GM10248 (cell line): ENCODE measurements around the gene GABRG3.

ENCODE experiments used
- CTCF ChIA-PET: fragments of 300-600 bp; sonication (Branson Sonifier 250); formaldehyde crosslinking; extraction: SDS; loops from one replicate; lab custom pipeline; 2021; ENCODE audit warnings: antibody characterized with exemption; lab: Yijun Ruan, JAX
- POLR2A ChIA-PET: fragments of 350-650 bp; sonication (Branson Sonifier 250); formaldehyde crosslinking; extraction: SDS; loops from one replicate; lab custom pipeline; 2020; ENCODE audit warnings: antibody characterized with exemption; lab: Yijun Ruan, JAX
- DNase-seq: peaks from one replicate; pipeline ENCODE4 v3.0.0; 2012; ENCODE audit errors: extremely low spot score
- CTCF ChIP-seq: IDR thresholded peaks from 2 replicates; pipeline ENCODE4 v1.5.1; 2012; ENCODE audit warnings: mild to moderate bottlenecking, low read depth; ENCODE audit errors: extremely low read depth, missing control alignments, control extremely low read depth

Gene GABRG3

GRCh38 chr15:27062951-27063350 lies 92.0 kb downstream of the GABRG3 start:
- POLR2A ChIA-PET = no interaction called here
- CTCF ChIA-PET = no interaction called here
- DNase-seq = no peak
- no peak for TF ChIP-seq CTCF

GRCh38 chr15:27064080-27064479 lies 93.1 kb downstream of the GABRG3 start:
- no peak for TF ChIP-seq CTCF
- ChIA-PET CTCF (no interaction called here), POLR2A (no interaction called here)
- DNase-seq = no peak

- DNase-seq = no peak
- TF ChIP-seq CTCF = no peak
- CTCF ChIA-PET = no interaction called here
- POLR2A ChIA-PET = no interaction called here
Measured at GRCh38 chr15:27065151-27065550, 94.2 kb downstream of the GABRG3 start.

- TF ChIP-seq CTCF = no peak
- CTCF ChIA-PET = no interaction called here
- no peak for DNase-seq
- POLR2A ChIA-PET = no interaction called here
Measured at GRCh38 chr15:27065785-27066184, 94.8 kb downstream of the GABRG3 start.

GRCh38 chr15:27066446-27066845 lies 95.5 kb downstream of the GABRG3 start:
- CTCF ChIA-PET = interaction anchor here (1.8 kb wide), 1 partner anchor 8 kb away, joined by 5 read pairs; no protein-coding TSS in a partner anchor
- DNase-seq = no peak
- POLR2A ChIA-PET = no interaction called here
- no peak for TF ChIP-seq CTCF

- DNase-seq = no peak
- ChIA-PET CTCF (interaction anchor here (1.8 kb wide), 1 partner anchor 9 kb away, joined by 5 read pairs; no protein-coding TSS in a partner anchor), POLR2A (no interaction called here)
- no peak for TF ChIP-seq CTCF
Measured at GRCh38 chr15:27067175-27067574, 96.2 kb downstream of the GABRG3 start.
